ENCODE data around the gene CFL1. TPM values are rescaled to one million over a fixed set of nuclear protein-coding genes. Genes with fewer than 3 reads are reported as not detected.

Gene CFL1
- total RNA-seq, 1 experiment from 2014 or later: 941 TPM

GRCh38 chr11:65891219-65892136 lies 33.5 kb upstream of the CFL1 start:
- in situ Hi-C loops (cut with HindIII; ENCODE audit: low pct_unique_long_range_greater_than_20kb, low sequenced_read_pairs): no loop called here
- no peak for DNase-seq (ENCODE audit: low read depth, low spot score)

GRCh38 chr11:65890324-65891218 lies 32.6 kb upstream of the CFL1 start, which contains the start of gene CCDC85B:
Gene CCDC85B, plus strand, starts transcription at chr11:65890673. Its CDS starts 111 bp downstream, at chr11:65890784.
- in situ Hi-C loops (cut with HindIII; ENCODE audit: low pct_unique_long_range_greater_than_20kb, low sequenced_read_pairs): no loop called here
- peak; percentile 88 for DNase-seq (ENCODE audit: low read depth, low spot score)

GRCh38 chr11:65888163-65888814 lies 30.3 kb upstream of the CFL1 start, which contains the start of gene FIBP:
Gene FIBP, minus strand, starts transcription at chr11:65888471. Its CDS starts 53 bp downstream, at chr11:65888418.
- DNase-seq (ENCODE audit: low read depth, low spot score): peak; percentile 93
- in situ Hi-C loops (cut with HindIII; ENCODE audit: low pct_unique_long_range_greater_than_20kb, low sequenced_read_pairs): no loop called here

- in situ Hi-C loops (cut with HindIII; ENCODE audit: low pct_unique_long_range_greater_than_20kb, low sequenced_read_pairs): no loop called here
- DNase-seq (ENCODE audit: low read depth, low spot score): no peak
Measured at GRCh38 chr11:65887723-65888162, 29.8 kb upstream of the CFL1 start.

- DNase-seq (ENCODE audit: low read depth, low spot score): no peak
- in situ Hi-C loops (cut with HindIII; ENCODE audit: low pct_unique_long_range_greater_than_20kb, low sequenced_read_pairs): no loop called here
Measured at GRCh38 chr11:65886826-65887722, 29.1 kb upstream of the CFL1 start.

- in situ Hi-C loops (cut with HindIII; ENCODE audit: low pct_unique_long_range_greater_than_20kb, low sequenced_read_pairs): no loop called here
- no peak for DNase-seq (ENCODE audit: low read depth, low spot score)
Measured at GRCh38 chr11:65885808-65886536, 28.0 kb upstream of the CFL1 start.

GRCh38 chr11:65885231-65885630 lies 27.3 kb upstream of the CFL1 start:
- in situ Hi-C loops (cut with HindIII; ENCODE audit: low pct_unique_long_range_greater_than_20kb, low sequenced_read_pairs): no loop called here
- no peak for DNase-seq (ENCODE audit: low read depth, low spot score)

- in situ Hi-C loops (cut with HindIII; ENCODE audit: low pct_unique_long_range_greater_than_20kb, low sequenced_read_pairs): no loop called here
- DNase-seq (ENCODE audit: low read depth, low spot score): peak; percentile 74
Measured at GRCh38 chr11:65884716-65885092, 26.7 kb upstream of the CFL1 start.

- DNase-seq (ENCODE audit: low read depth, low spot score): no peak
- in situ Hi-C loops (cut with HindIII; ENCODE audit: low pct_unique_long_range_greater_than_20kb, low sequenced_read_pairs): no loop called here
Measured at GRCh38 chr11:65883786-65884715, 26.1 kb upstream of the CFL1 start.

- no peak for DNase-seq (ENCODE audit: low read depth, low spot score)
- in situ Hi-C loops (cut with HindIII; ENCODE audit: low pct_unique_long_range_greater_than_20kb, low sequenced_read_pairs): no loop called here
Measured at GRCh38 chr11:65883058-65883761, 25.2 kb upstream of the CFL1 start.

GRCh38 chr11:65882120-65883057 lies 24.4 kb upstream of the CFL1 start:
- DNase-seq (ENCODE audit: low read depth, low spot score): no peak
- in situ Hi-C loops (cut with HindIII; ENCODE audit: low pct_unique_long_range_greater_than_20kb, low sequenced_read_pairs): no loop called here

GRCh38 chr11:65880844-65881421 lies 23.0 kb upstream of the CFL1 start:
- in situ Hi-C loops (cut with HindIII; ENCODE audit: low pct_unique_long_range_greater_than_20kb, low sequenced_read_pairs): no loop called here
- no peak for DNase-seq (ENCODE audit: low read depth, low spot score)

GRCh38 chr11:65880027-65880426 lies 22.0 kb upstream of the CFL1 start:
- no peak for DNase-seq (ENCODE audit: low read depth, low spot score)
- in situ Hi-C loops (cut with HindIII; ENCODE audit: low pct_unique_long_range_greater_than_20kb, low sequenced_read_pairs): no loop called here

Measured in SK-MEL-5 (cell line).